HL-60/S4 treated with retinoic acid at 250 ng/mL for 4 days and 3 days (cell line): ENCODE data around the gene FAM83D.

ENCODE experiments used
- in situ Hi-C: fragments of 300-500 bp; cut with MboI; formaldehyde crosslinking; loops from 2 replicates; pipeline ENCODE4 v1.7.0; 2022; ENCODE audit warnings: low sequenced_read_pairs

FAM83D gene

DNA sequence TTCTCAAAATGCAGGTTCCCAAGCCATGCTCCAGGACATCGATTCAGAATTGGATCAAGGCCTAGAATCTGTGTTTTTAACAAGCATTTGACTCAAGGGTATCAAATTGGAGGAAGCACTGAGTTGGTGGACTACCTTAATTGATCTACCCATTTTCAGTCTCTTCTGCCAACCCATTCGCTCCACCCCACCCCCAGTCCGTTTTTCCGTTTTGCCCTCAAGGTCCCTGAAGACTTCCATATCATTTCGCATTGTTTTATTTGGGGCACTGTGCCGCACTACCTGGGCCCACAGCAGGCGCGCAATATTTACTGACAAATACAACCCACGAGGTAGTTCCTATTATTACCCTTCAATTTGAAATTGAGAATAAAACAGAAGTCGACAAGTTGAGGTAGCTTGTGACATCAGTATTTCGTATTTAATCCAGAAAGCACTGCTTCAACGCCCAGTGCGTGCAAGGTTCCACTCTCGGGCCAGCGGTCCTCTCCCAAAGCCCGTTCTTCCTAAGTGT lies 35.4 kb downstream of the FAM83D start:
- in situ Hi-C loops = no loop called here

DNA sequence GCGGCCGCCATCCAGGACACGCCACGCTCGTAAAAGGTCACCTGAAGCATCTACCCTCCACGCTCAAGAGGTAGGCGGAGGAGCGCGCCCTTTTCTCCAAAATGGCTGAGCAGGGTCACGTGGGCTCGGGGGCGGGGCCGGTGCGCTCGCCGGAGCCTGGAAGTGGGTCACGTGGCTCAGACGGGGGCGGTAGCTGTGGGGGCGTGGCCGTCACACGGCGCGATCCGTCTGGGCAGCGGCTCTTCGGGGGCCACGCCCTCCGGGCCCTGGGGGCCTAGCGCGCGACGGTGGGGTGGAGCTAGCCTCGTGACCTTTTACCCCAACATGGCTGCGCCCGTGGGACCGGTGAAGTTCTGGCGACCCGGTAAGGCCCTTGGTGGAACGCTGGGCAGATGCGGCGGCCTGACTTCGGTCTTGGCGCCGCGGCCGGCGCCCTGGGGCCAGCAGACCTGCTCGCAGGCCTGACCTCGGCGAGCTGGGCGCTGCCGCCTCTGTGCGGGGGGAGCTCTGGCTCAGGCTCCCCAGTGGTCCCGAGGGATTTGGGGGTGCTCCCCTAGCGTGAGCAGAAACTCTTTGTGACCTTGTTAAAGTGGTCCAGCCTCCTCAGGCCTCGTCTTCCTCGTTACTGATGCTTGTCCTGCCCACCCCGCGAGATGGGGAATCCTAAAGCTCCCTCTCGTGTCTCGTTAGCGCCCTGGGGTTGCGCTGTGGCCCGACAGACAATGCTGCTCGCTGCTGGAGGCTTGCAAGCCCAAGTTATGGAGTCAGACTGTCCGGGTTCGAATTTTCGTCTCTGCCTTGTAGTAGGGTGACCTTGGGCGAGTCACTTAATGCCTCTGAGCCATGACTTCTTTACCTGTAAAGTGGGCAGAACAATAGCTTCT lies 36.1 kb downstream of the FAM83D start, which contains the start of gene DHX35:
DHX35 (plus strand) TSS at position 301 of the 884 bp plus-strand sequence; CDS start at position 325, 24 bp downstream.
- in situ Hi-C loops = no loop called here

DNA sequence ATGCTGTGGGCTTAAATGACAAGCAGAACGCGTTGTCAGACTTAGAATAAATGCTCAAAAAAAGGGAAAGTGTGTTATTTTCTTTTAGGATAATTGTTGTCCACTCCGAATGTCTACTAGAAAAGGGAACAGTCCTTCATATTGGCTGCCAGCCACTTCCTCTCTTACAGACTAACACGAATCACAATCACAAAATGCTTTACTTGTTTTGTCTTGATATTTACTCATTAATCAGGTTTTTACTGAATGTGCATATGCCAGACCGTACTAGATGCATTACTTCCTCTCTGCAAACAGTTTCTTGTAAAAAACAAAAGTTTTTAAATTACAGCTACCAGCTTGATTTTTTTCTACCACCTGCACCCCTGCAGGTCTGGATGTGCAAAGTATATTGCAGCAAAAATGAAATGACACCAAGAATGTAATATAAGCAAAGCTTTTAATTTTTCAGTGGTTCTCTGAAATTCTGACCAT lies 36.7 kb downstream of the FAM83D start:
- in situ Hi-C loops = no loop called here

DNA sequence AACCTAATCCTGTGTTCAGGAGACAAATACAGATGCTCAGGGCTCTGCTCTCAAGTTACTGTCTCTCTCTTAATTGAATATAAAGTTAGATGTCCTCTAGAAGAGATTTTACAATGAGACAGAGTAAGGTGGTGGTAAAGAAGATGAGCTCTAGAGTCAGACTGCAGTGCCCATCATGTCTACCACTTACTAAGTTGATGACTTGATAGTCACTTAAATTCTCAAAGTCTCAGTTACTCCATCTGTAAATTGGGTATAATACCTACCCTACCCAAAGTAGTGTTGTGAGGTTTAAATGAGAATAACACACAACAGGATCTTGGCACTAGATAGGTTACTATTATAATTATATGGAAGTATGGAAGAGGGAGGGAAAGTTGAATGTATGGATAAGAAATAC lies 37.5 kb downstream of the FAM83D start:
- in situ Hi-C loops = no loop called here

DNA sequence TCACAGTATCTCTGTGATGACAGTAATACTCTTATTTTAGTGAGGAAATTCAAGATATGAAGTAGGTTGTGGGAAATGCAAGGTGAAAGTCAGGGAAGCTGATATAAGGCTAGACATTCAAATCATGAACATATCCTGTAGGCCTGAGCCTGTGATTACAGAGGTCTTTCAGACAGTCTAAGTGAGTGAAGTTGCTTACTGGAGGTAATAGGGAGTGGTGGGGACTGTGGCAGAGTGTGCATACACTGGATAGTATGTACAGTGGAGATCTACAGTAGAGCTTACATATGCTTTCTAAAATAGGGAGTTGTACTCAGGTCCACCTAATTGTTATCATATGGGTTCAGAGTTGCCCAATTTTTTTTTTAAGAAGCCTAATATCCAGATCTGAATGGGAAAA lies 39.0 kb downstream of the FAM83D start:
- in situ Hi-C loops = no loop called here

DNA sequence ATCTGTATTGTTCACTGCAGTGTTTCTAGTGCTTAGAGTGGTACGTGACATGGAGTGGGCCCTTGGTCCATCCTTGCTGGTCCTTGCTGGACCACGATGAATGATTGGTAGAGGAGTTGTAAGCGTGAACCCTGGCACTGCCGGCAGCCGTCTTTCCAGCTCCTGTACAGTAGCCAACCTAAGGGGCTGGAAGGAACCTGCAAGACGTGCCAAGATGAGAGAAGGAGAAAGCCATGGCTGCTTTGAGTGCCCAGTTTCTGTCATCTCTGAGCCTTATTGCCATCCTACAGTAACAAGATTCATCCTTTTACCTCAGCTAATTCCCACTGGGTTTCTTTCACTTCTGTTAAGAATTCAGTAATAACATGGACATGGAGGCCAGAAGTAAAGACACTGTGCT lies 41.9 kb downstream of the FAM83D start:
- in situ Hi-C loops = no loop called here

DNA sequence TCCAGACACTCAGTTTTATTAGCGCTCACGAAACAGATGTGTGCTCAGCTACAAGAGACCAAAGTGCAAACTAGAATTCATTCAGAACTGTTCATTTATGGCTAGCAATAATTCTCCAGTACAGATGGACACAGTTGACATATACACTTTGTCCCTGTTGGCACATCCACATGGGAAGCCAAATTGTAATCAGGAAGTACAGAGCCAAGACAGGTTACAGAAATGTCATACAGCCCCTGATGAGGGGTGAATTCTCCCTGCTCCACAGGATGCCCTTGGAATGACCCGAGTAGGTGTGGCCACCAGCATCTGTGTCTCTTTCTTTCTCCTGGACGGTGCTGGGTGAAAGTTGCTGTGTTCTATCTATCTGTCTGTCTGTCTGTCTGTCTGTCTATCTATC lies 43.5 kb downstream of the FAM83D start:
- in situ Hi-C loops = no loop called here

DNA sequence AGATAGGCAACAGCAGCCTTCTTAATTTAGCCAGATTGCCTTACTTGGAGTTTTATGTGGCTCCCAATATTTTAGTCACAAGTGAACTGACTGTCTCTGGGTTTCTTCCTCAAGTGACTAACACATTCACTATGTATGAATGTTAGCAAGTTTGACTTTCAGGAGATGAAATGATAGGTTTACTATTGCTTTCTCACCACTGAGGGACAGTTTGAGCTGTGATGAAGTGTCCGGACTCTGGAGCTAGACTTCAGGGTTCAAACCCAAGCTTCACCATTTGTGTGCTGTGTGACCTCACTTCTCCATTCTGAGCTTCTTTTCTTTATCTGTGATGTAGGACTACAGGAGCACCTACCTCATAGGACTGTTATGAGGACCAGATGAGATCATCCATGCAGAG lies 44.1 kb downstream of the FAM83D start:
- in situ Hi-C loops = no loop called here

DNA sequence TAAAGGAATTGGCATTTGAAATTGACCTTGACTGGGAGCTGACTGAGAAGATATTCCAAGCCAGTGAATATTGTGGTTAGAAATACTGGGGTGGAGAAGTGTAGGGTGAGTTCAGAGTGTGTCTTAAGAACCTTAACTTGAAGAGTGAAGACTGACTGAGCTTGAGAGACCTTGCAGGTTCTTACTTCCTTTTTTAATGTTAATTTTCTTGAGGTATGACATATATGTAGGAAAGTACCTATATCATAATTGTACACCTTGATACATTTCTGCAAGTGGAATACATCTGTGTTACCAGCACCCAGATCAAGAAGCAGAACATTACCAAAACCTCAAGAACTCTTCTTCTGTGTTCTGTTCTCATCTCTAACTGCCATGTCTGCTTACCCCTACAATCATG lies 46.9 kb downstream of the FAM83D start:
- in situ Hi-C loops = no loop called here

DNA sequence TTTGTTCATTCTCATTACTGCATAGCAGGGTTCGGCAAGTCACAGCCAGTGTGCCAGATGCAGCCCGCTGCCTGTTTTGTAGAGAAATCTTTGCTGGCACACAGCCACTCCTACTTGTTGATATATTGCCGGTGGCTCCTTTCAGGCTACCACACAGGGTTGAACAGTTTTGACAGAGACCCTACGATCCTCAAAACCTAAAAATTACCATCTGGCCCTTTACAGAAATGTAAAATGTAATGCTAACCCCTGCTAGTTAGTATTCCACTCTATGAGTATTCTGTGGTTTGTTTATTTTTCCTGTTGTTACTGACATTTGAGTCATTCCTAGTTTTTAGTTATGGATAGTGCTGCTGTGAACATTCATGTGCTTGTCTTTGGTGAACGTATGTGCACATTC lies 47.4 kb downstream of the FAM83D start:
- in situ Hi-C loops = no loop called here

DNA sequence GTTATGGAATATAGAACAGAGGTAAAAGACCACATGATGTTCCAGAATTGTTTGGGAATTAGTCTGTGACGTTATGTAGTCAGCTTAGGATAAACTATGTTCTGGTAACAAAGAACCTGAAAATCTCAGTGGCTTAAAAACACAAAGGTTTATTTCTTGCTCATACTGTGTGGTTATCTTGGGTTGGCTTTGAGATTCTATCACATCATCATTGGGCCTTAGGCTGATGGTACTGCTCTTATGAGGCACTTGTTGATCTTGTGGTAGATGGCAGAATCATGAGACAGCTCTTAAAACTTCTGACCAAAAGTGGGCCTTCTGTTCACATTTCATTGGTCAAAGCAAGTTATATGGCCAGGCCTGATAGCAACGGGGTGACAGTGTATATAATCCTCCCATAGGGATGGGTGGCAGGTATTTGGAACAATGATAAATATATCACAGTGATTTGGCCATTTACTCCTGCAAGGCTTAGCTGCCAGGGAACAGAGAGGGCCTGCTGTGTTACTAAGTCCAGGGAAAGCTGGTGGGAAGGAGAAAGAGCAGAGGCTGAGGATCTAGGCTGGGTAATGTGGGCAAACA lies 49.4 kb downstream of the FAM83D start:
- in situ Hi-C loops = no loop called here

DNA sequence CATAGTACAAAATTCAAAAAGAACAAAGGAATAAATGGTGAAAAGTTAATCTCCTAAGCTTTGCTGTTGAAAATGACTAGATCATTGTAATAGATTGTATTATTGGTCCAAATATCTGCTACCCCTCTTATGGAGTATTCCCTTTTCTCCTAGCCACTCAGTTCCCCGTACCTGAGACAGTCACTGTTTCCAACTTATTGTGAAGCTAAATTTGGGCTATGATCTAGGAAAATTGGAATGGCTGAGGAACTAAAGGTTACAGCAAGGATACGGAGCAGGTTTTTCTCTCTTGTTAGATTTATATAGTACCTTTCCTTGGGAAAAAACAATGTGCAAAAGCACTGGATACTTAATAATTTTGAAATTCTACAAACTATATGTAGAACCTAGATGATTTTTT lies 53.2 kb downstream of the FAM83D start:
- in situ Hi-C loops = no loop called here

DNA sequence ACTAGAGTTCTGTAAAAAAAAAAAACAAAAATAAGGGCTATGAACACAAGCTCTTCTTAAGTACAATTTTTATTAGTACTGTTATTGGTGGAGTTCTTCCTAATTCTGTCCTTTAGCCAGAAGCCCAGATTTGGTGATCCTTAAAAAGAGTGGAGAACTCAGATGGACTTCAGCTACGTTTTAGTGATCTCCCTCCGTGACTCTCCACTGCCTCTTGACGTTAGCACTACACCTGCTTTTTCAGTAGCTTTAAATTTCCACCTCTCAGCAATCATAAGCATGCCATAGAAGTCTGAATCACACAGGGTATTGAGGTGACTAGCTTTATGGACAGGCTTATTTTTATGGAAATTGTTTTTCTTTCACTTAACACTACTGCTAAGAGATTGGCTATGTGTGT lies 53.6 kb downstream of the FAM83D start:
- in situ Hi-C loops = no loop called here

DNA sequence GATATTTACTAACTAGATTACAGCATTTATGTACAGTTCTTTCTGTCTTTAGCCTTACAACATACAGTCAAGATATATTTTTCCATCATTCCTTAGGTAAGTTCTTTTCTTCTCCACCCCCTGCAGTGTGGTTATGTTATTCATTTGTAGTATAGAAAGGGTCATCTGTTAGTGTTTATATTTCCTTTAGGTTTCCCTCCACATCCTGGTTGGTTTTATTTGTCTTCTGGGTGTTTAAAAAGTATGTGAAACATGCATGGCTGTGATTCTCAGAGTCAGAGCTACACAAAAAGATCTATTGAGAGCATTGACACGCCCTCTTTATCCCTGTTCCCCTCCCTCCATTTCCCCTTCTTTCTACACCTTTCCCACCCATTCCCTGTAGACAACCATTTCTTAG lies 56.1 kb downstream of the FAM83D start:
- in situ Hi-C loops = no loop called here

DNA sequence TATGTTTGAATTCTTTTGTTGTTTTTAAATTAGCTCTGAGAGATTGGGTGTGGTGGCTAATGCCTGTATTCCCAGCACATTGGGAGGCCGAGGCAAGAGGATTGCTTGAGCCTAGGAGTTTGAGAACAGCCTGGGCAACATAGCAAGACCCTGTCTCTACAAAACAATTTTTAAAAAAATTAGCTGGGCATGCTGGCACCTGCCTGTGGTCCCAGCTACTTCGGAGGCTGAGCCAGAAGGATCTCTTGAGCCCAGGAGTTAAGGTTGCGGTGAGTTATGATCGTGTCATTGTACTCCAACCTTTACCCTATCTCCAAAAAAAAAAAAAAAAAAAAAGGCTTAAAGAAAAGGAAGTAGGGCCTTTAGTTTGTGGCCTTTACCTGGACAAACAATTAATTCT lies 58.8 kb downstream of the FAM83D start:
- in situ Hi-C loops = no loop called here

DNA sequence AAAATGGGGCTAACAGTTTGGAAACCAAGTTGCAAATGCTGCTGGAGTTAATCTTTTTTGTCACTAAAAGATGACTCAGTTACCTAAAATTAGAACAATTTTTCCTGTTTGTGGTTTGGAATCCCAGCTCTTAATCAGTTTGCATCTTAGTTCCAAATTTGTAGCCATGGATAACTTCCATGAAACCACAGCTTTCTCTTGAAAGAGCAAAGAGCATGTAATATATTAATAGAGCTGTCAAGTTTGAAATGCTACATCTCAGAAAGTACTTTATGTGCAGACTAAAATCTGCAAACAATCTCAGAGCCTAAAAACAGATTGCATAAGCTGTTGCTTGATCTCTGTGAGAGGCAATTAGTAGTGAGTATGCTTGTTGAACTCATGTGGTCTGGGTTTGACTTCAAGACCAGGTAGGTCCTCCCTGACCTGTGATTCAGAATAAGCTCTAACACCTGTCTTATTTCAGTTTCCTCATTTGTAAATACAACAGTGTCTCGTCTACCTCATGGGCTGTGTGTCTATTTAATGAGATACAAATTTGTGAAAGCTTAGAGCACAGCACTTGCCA lies 59.5 kb downstream of the FAM83D start:
- in situ Hi-C loops = no loop called here

DNA sequence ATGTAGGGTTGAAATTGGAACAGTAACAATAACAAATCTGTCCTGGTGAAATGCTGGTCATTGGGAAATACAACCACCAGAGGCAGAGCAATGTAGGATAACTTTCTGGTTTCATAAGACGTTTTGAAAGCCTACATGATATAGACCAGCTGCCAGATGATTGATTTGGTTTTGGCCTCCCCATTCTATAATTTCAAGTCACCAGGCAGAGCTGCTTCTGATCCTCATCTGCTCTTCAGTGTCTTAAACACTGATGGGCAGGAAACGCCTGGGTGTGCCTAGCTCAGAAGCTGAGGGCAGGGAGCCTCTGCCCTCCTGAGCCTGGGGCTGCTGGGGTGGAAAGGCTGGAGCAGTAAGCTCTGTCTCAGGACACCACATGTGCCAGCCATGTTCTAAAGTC lies 60.4 kb downstream of the FAM83D start:
- in situ Hi-C loops = no loop called here

DNA sequence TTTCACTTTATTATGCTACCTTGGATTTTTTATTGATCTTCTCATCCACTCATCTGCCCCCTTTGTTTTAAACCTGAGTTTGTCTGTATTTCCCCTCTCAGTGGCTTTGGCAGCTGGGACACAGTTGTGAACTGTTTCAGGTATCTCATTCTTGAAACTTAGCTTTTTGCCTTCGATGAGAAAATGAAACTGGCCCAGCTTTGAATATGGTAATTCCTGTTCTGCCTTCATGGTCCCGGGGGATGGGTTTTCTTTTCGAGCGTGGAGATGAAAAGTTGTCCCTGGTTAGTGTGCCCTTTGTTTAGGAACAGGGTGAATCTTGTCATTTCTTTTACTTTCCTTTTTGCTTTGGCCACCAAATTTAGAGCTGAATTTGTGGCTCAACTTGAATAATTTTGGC lies 61.6 kb downstream of the FAM83D start:
- in situ Hi-C loops = no loop called here

DNA sequence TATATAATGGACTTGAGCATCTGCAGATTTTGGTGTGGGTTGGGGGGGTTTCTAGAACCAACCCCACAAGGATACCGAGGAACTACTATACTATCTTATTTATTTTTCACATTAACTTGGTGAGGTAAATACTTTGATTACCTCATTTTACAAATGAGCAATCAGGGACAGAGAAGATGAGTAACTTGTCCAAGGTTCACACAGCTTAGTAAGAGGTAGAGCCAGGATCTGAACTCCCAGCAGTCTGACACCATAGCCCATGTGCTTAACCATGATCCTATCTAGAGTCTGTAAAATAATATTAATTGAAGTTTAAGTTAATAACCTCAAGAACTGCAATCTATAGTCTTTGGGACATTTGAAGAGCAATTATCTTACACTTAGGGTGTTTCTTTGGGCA lies 64.5 kb downstream of the FAM83D start:
- in situ Hi-C loops = no loop called here

DNA sequence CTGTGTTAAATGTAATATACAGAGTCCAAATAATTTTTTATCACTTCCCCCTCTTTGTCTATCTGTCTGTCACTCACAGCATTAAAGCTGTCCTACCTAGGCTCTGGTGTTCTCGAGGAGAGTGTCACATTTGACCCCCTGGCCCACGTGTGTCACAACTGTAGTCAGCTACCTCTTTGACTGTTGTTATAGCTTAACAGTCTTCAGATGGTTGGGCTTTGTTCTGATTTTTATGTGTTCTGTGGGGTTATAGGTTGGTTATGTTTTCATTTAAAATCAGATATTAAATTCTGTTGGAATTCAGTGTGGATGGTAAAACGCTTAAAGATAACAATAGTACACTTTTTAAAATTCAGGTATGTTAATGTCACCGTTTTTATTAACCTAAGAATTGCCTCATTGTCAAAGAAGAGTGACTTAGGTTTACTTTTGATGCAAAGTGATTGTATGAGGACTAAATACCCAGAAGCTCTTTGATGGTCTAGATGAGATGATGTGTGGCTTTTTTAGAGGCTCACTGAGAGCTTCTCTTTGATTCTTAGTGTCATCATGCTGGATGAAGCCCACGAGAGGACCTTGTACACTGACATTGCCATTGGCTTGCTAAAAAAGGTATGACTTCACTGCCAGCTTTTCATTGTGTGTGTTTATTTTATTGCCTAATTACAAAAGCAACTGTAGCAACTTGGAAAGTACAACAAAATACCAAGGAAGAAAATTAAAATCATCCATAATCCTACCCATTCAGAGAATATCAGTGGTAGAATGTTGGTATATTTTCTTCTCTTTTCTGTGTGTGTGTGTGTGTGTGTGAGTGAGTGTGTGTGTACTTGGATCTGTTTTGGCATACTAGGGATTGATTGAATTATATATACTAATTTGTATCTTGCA lies 65.8 kb downstream of the FAM83D start:
- in situ Hi-C loops = no loop called here

DNA sequence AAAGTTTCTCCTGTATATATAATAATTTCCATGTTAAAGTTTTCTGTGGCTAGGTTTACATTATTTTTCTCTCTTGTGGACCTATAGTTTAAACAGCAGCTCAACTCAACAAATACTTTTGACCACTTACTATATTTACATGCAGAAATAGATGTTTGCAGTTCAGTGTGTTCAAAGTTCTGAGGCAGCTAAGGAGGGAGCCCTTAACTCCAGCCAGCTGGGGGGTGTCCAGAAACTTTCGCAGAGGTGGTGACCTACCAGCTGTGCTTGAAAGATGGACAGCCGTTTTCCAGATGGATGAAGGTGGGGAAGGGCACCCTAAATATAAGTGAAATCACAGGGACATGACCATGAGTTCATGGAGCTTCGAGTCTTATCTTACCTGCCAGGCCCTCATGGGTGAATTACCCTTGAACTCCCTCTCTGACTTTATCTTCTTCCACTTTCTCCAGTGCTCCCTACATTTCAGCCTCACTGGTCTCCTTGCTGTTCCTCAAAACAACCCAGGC lies 69.4 kb downstream of the FAM83D start:
- in situ Hi-C loops = no loop called here
